CD14-positive monocyte (primary cell): Measurements from ENCODE around the gene SLC25A15. TPM values are rescaled to one million over a fixed set of nuclear protein-coding genes. Genes with fewer than 3 reads are reported as not detected.
A peak's percentile ranks its signal among the peaks of the same experiment; 100 is the strongest.

Source experiments
- DNase-seq, 3 donors: peaks; one replicate each; pipeline ENCODE4 v3.0.0-alpha.2; 2011 to 2022
- H2AFZ ChIP-seq: 2 replicates; pipeline ENCODE4 v1.6.0; 2012; ENCODE audit warnings: mild to moderate bottlenecking, low read depth, low read length, inconsistent platforms; ENCODE audit not compliant: insufficient read depth, poor library complexity, severe bottlenecking
- H3K27ac ChIP-seq, 2 donors: 1 replicate in 1 of 2; 2 replicates in 1 of 2; pipeline ENCODE4 v1.5.1; 2012 to 2013; ENCODE audit warnings: low read length in 2 of 2, control low read depth in 1 of 2, inconsistent platforms in 1 of 2, low read depth in 1 of 2, mild to moderate bottlenecking in 1 of 2
- H3K27me3 ChIP-seq, 2 donors: one replicate each; pipeline versions ENCODE4 v1.6.0 to v1.6.1; 2011 to 2013; ENCODE audit warnings: low read length in 2 of 2; ENCODE audit not compliant: control insufficient read depth in 2 of 2, insufficient read depth in 2 of 2
- H3K36me3 ChIP-seq, 2 donors: replicated peaks in 1 of 2; 1 replicate in 1 of 2; 2 replicates in 1 of 2; pipeline versions ENCODE4 v1.5.1 to v1.6.1; 2012 to 2013; ENCODE audit warnings: low read length in 2 of 2, control low read depth in 1 of 2, inconsistent platforms in 1 of 2, mild to moderate bottlenecking in 1 of 2; ENCODE audit not compliant: insufficient read depth in 2 of 2, control insufficient read depth in 1 of 2
- H3K4me1 ChIP-seq, 2 donors: 1 replicate in 1 of 2; 2 replicates in 1 of 2; pipeline versions ENCODE4 v1.5.1 to v1.6.1; 2012 to 2013; ENCODE audit warnings: low read length in 2 of 2, control low read depth in 1 of 2, inconsistent platforms in 1 of 2, mild to moderate bottlenecking in 1 of 2, moderate library complexity in 1 of 2; ENCODE audit not compliant: insufficient read depth in 2 of 2, control insufficient read depth in 1 of 2
- H3K4me2 ChIP-seq: replicated peaks from 2 replicates; pipeline ENCODE3; 2012; ENCODE audit warnings: low read length, moderate library complexity, mild to moderate bottlenecking; ENCODE audit not compliant: poor library complexity, severe bottlenecking; ENCODE audit errors: extremely low read depth
- H3K4me3 ChIP-seq, 3 experiments: fragments of 200-600 bp in 1 of 3; sonication (generic) in 1 of 3; replicated peaks in 1 of 3; 1 replicate in 2 of 3; 2 replicates in 1 of 3; pipeline ENCODE4 v1.5.1; 2011 to 2013; ENCODE audit warnings: low read length in 3 of 3, mild to moderate bottlenecking in 3 of 3, control low read depth in 2 of 3, low read depth in 2 of 3, inconsistent platforms in 1 of 3, moderate library complexity in 1 of 3
- H3K79me2 ChIP-seq: 2 replicates; pipeline ENCODE4 v1.6.0; 2012; ENCODE audit warnings: mild to moderate bottlenecking, control low read depth, inconsistent platforms, low read length, moderate library complexity; ENCODE audit not compliant: insufficient read depth
- H3K9ac ChIP-seq: 2 replicates; pipeline ENCODE4 v1.6.0; 2017; ENCODE audit warnings: low read length, mild to moderate bottlenecking; ENCODE audit not compliant: insufficient read depth, poor library complexity, severe bottlenecking
- H3K9me3 ChIP-seq, 2 donors: replicated peaks in 1 of 2; 1 replicate in 1 of 2; 2 replicates in 1 of 2; pipeline versions ENCODE4 v1.5.1 to v1.6.1; 2012 to 2013; ENCODE audit warnings: low read length in 2 of 2, control low read depth in 1 of 2; ENCODE audit not compliant: control insufficient read depth in 1 of 2, insufficient read depth in 1 of 2
- H4K20me1 ChIP-seq: 2 replicates; pipeline ENCODE4 v1.6.0; 2012; ENCODE audit warnings: mild to moderate bottlenecking, low read length, control low read depth, moderate library complexity; ENCODE audit not compliant: insufficient read depth
- H3K27ac Mint-ChIP-seq, 7 donors: one replicate each; pipeline ENCODE4 v1.8.0; 2020; ENCODE audit warnings: mild to moderate bottlenecking in 7 of 7, mixed read lengths in 7 of 7, moderate library complexity in 6 of 7, inconsistent platforms in 2 of 7
- H3K27me3 Mint-ChIP-seq, 3 donors: one replicate each; pipeline ENCODE4 v1.8.0; 2021 to 2022; ENCODE audit warnings: low read depth in 3 of 3, mild to moderate bottlenecking in 3 of 3, mixed read lengths in 3 of 3, moderate library complexity in 3 of 3, inconsistent platforms in 1 of 3
- H3K36me3 Mint-ChIP-seq, 2 donors: one replicate each; pipeline ENCODE4 v1.8.0; 2020; ENCODE audit warnings: mixed read lengths in 2 of 2, inconsistent platforms in 1 of 2, mild to moderate bottlenecking in 1 of 2
- H3K4me1 Mint-ChIP-seq: one replicate; pipeline ENCODE4 v1.8.0; 2020; ENCODE audit warnings: mild to moderate bottlenecking, mixed read lengths
- H3K4me3 Mint-ChIP-seq, 2 donors: one replicate each; pipeline ENCODE4 v1.8.0; 2020; ENCODE audit warnings: mild to moderate bottlenecking in 2 of 2, mixed read lengths in 2 of 2, moderate library complexity in 1 of 2
- H3K9me3 Mint-ChIP-seq, 7 donors: one replicate each; pipeline ENCODE4 v1.8.0; 2020 to 2022; ENCODE audit warnings: mixed read lengths in 7 of 7, mild to moderate bottlenecking in 6 of 7, moderate library complexity in 6 of 7, inconsistent platforms in 2 of 7
- CTCF ChIP-seq: fragments of 200-600 bp; IDR thresholded peaks from one replicate; pipeline ENCODE4 v1.8.0; 2022; ENCODE audit warnings: antibody characterized with exemption, mild to moderate bottlenecking
- WGBS: methylation state at CpG from one replicate; pipeline ENCODE4 v1.1.5; 2013; ENCODE audit warnings: missing lambda C conversion rate; ENCODE audit not compliant: insufficient coverage; 5-methylcytosine and 5-hydroxymethylcytosine counted together
- intact Hi-C, 2 donors: fragments of 100-400 bp; cut with micrococcal nuclease; formaldehyde crosslinking; loops; one replicate each; pipeline versions ENCODE4 v1.15.0 to v1.15.1; 2023
- polyA plus RNA-seq, 3 donors: library from polyadenylated mRNA; depleted of rRNA in 1 of 3; unstranded in 2 of 3; stranded (reverse) in 1 of 3; fragments of 300-500 nt in 2 of 3; fragments of >200 nt in 1 of 3; fragmentation: Illumina TruSeq in 2 of 3; gene quantifications; 1 replicate in 2 of 3; 2 replicates in 1 of 3; pipeline ENCODE4 v1.2.3, GENCODE V29; 2012 to 2021

Gene SLC25A15
- polyA plus RNA-seq, 3 donors: 0.79 to 5.0 (median 1.0) TPM

- Mint-ChIP-seq H3K27ac (peak overlapping the region in 1 of 7 donors; percentile 7), H3K9me3 (no peaks in the 10 kb centered on the region)
- TF ChIP-seq CTCF: no peak
Measured at GRCh38 chr13:40774672-40775071, 14.7 kb upstream of the SLC25A15 start.

GRCh38 chr13:40776232-40776631, 13.2 kb upstream of the SLC25A15 start:
- H3K4me2 ChIP-seq: peak overlapping the region; percentile 60
- H3K27me3 ChIP-seq: no peaks in the 10 kb centered on the region
- no peak for TF ChIP-seq CTCF
- intact Hi-C loops: loop anchor here (10.0 kb wide), 4 partner anchors 111 to 1091 kb away; partner anchors contain the start of gene FOXO1 (in 1 of the 2)
- H3K9ac ChIP-seq: no peak overlapping the region
- Mint-ChIP-seq H3K9me3 (no peaks in the 10 kb centered on the region), H3K27me3 (peaks cover 0 to 1% (median 0%) of the 10 kb centered on the region in 3 donors), H3K4me1 (peaks cover 31% of the 10 kb centered on the region), H3K27ac (peak overlapping the region in 6 of 7 donors; percentile 42 to 98 (median 94)), H3K36me3 (no peaks in the 10 kb centered on the region), H3K4me3 (no peak overlapping the region)
- no CpG with 5 or more reads among the region's 7 CpGs for WGBS
- H3K4me3 ChIP-seq: peak overlapping the region in 1 of 3 experiments; percentile 57
- peaks cover 29 to 36% of the 10 kb centered on the region in 2 donors for H3K4me1 ChIP-seq
- H3K36me3 ChIP-seq: no peaks in the 10 kb centered on the region
- H4K20me1 ChIP-seq: no peaks in the 10 kb centered on the region
- peak overlapping the region in 1 of 2 donors; percentile 75 for H3K27ac ChIP-seq
- no peak overlapping the region for H2AFZ ChIP-seq
- peak in 1 of 3 donors; percentile 22 for DNase-seq
- H3K79me2 ChIP-seq: no peaks in the 10 kb centered on the region
- H3K9me3 ChIP-seq: no peaks in the 10 kb centered on the region

More at GRCh38 chr13:40774672-40775071, 14.7 kb upstream of the SLC25A15 start:
- H4K20me1 ChIP-seq: no peaks in the 10 kb centered on the region
- Mint-ChIP-seq H3K4me1 (peaks cover 36% of the 10 kb centered on the region), H3K4me3 (no peak overlapping the region), H3K36me3 (no peaks in the 10 kb centered on the region), H3K27me3 (peaks cover 0 to 1% (median 1%) of the 10 kb centered on the region in 3 donors)
- no peaks in the 10 kb centered on the region for H3K9me3 ChIP-seq
- 100% methylated on average over 2 of the region's 6 CpGs for WGBS
- no peaks in the 10 kb centered on the region for H3K36me3 ChIP-seq
- no peak overlapping the region for H3K4me3 ChIP-seq
- intact Hi-C loops: loop anchor here (5.0 to 10.0 kb wide), 6 partner anchors 38 to 1090 kb away; partner anchors contain the start of genes FOXO1 (in 1 of the 2) and KBTBD6 (in 1 of the 2)
- no peaks in the 10 kb centered on the region for H3K27me3 ChIP-seq
- peaks cover 13% of the 10 kb centered on the region for H3K79me2 ChIP-seq
- no peak overlapping the region for H3K9ac ChIP-seq
- H3K4me2 ChIP-seq: no peak overlapping the region
- H3K4me1 ChIP-seq: peaks cover 31 to 39% of the 10 kb centered on the region in 2 donors
- no peak overlapping the region for H3K27ac ChIP-seq
- H2AFZ ChIP-seq: no peak overlapping the region
- no peak for DNase-seq
